ENCODE results near the gene PKHD1.

GRCh38 chr6:51954681-51955080 lies 132.7 kb downstream of the PKHD1 start:
- TF ChIP-seq POLR2A (IDR thresholded peaks at IDR 0.05) (no peak), CTCF (IDR thresholded peaks at IDR 0.05) (no peak)
